Fibroblast of skin of right quadriceps (primary cell): ENCODE measurements around the gene MAP3K3.
"Not testable (repeated sequence)": the region's sequence is repeated elsewhere in the genome, so short reads cannot be mapped to it uniquely, and the experiment has no call there.

Experiments used
- DNase-seq: peaks from one replicate; pipeline ENCODE4 v3.0.0-alpha.2; 2013

MAP3K3 gene

DNA sequence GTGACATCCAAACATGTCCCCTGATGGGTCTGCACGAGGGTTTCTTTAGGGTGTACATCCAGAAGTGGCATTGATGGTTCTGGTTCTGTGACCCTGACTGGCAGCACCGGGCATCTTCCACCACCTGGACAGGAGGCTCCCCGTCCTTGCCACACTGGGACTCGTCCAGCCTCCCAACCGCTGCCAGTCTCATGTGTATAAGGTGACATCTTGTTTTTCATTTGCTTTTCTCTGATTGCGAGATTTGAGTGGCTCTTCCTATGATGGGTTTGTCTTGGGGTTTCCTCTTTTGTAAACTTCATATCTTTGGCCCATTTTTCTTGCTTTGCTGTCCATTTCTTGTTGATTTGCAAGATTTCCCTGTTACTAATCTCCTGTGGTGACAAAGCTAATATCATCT lies 86.9 kb downstream of the MAP3K3 start:
- DNase-seq, result no peak

DNA sequence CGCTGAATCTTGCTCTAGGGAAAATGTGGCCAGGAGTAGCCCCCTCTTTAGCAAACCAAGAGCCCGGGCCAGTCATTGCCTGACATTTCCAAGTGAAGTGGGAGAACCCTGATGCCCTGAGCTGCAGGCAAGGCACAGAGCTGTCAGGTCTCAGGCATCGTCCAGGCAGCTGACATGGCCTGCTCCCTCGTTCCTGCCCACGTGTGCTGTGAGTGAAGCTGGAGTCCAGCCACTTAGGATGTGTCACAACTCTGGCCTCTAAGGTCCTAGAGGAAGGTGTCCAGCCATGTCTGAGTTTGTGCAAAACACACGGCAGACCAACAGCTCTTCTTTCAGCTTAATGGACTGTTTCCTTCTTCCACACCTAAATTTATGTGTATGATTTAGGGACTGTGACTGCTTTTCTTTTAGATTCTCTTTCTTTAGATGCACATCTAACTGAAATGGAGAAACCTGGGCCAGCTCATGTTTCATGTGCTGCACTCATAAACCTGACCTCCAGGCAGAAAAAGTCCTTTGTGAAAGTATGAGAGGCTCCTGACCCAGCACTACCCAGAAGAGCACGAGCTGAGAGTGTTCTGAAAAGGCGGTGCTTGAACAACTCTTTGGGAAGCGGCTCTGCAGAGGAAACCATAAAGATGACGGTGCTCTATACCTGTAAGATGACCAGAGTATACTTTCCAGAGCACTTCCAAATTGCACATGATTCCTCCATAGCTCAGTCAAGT lies 92.5 kb downstream of the MAP3K3 start:
- no peak for DNase-seq

DNA sequence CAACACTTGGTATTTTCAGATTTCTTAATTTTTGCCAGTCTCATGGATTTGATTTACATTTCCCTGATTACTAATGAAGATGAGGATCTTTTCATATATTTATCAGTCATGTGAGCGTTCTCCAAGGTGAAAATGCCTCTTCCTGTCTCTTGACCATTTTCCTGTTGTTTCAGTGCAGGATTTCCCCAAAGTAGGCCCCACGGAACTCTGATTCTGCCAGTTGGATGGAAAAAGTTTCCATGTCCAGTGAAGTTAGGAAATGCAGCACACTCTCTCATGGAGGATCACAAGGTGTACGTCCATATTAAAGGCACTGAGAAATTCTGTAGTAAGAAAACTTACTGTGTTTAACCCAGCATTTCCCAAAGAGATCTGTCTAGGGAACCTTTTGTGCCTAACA lies 94.2 kb downstream of the MAP3K3 start:
- DNase-seq, result no peak

DNA sequence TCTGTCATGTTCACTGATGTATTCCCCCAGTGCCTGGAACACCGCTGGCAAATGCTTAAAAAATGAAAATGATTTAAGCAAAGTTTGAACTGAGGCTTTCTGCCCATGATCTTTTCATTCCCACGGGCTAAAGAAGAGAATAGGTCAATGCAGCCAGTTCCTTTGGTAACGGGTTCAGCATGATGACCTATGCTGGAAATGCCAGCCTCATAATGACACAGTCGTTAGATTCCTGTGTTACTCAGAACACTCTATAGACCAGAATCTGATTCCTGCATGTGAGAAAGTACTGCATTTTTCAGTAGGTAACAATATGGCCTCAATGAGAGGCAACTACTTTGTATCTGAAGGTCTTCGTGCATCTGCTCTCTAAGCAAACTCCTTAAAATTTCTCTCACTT lies 96.8 kb downstream of the MAP3K3 start:
- no peak for DNase-seq

DNA sequence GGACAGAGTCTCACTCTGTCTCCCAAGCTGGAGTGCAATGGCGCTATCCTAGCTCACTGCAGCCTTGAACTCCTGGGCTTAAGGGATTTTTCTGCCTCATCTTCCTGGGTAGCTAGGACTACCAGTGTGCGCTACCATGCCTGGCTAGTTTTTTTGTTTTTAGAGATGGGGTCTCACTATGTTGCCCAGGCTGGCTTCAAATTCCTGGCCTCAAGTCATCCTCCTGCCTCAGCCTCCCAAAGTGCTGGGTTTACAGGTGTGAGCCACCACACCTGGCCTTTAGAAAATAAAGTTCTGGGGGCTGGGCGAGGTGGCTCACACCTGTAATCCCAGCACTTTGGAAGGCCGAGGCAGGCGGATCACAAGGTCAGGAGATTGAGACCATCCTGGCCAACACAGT lies 98.0 kb downstream of the MAP3K3 start:
- DNase-seq, result not testable (repeated sequence)

DNA sequence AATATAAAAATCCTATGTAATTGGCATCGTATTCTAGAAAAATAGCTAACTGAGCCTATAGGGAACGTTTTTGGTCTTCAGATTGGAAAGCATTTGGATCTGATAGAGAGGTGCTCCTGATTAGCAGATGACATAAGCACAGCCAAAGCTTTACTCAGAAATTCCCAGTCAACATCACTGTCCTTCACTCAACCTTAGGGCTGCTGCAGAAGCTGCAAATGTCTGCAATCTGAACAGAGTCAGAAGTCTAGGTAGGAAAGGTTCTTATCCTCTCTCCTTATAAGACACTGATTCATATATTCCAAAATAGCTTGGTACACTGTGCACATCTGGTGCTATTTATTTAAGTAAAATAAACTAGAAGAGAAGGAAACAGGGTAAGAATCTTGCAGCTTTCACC lies 100.2 kb downstream of the MAP3K3 start:
- DNase-seq, result no peak

DNA sequence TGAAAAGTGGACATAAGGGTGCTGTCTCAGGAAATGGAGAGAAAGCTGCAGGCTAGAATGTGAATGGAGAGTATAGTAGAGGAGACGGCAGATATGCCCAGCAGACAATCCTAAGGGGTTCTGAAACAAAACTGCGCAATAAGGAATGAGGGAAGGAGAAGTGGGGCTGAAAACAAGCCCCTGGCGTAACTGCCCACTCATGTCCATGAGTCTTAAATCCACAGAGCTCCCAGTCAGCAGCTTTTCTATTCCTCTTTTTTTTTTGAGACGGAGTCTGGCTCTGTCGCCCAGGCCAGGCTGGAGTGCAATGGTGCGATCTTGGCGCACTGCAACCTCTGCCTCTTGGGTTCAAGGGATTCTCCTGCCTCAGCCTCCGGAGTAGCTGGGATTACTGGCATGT lies 113.5 kb downstream of the MAP3K3 start:
- DNase-seq, result no peak

DNA sequence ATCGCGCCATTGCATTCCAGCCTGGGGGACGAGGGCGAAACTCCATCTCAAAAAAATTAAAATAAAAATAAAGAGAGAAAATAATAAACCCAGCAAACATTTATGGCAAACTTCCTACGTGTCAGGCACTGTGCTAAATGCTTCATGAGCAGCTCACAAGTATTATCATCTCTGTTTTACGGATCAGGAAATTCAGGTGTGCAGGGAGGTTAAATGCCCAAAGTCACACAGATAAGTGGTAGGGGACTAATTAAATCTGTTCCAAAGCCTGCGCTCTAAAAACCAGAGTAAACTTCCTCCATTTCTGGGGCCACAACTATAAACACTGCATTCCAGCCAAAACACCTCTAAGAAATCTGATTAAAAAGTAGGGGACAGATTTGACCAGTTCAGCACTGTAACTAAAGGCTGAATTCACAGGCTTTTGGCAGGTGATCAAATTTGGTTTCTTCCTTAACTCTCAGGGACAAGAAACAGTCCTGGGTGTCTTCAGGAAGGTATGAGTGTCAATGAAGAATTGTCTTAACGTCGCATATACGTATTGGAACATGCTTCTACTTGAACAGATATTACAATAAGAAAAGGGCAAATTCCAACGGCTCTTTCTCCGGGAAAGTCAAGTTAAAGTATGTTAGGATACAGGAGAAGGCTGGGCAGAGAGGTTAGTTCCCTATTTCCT lies 118.4 kb downstream of the MAP3K3 start:
- no peak for DNase-seq

DNA sequence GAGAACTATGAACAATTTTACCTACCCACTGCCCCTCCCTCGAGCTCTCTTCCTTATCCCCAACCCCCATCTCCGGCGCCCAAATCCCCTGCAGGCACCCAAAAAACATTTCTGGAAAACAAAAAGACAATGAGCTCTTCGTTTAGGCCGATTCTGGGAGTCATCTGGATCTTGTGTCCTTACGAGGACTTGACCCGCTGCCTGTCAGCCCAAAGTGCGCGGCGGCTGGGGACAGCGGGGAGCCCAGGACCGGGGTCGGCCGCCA lies 118.9 kb downstream of the MAP3K3 start:
- DNase-seq, result no peak

DNA sequence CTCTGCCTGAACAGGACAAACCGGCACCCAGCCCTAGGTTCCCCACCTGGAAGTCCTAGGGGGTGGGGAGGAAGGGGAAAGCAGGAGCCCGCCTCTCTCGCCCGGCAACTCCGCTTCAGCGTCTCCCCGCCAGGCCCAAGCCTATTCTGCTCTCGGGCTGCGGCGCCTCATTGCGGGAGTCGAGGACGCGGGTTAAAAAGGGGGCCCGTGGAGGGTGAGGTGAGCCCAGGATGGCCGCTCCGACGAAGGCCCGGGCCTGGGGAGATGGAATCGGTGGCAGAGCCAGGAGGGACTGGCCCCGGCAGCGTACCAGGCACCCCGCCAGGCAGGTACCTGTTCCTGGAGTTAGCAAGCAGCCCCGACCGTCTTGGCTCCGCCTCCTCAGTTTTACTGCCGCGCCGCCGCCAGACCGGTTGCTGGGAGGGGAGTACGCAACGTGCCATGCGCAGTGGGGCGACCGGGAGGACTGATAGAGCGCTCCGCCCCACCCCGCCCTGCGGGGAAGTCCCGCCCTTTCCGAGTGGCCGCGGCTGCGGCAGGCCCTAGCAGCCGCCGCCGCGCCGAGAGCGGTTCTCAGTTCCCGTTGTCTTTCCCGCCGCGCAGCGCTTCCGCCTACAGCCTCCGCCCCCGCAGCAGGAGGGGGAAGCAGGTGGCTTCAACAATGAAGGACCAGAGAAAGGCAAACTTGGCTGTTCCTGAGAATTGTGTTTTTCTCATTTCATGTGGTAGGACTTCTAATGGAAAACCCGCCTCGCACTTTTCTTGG lies 119.4 kb downstream of the MAP3K3 start, which contains the start of gene STRADA:
STRADA (minus strand) TSS at position 392 of the 766 bp plus-strand sequence. CDS start 13,430 bp downstream, outside the sequence.
- peak; percentile 95 for DNase-seq
